Neural cell (in vitro differentiated cells): ENCODE results near the gene PTDSS2. TPM values are rescaled to one million over a fixed set of nuclear protein-coding genes. Genes with fewer than 3 reads are reported as not detected.

Experiments
- H2AFZ ChIP-seq: fragments of 200-600, 300-800 bp; sonication (generic), shearing (Covaris generic); 2 replicates; pipeline ENCODE4 v1.6.0; 2014; ENCODE audit warnings: low read depth, mild to moderate bottlenecking, antibody characterized with exemption, low read length, moderate library complexity
- H3F3A ChIP-seq: fragments of 200-600 bp; shearing (Covaris generic); 2 replicates; pipeline ENCODE4 v1.6.1; 2016; ENCODE audit warnings: mild to moderate bottlenecking, moderate library complexity, mixed read lengths, antibody characterized with exemption, low read length; ENCODE audit not compliant: insufficient read depth, poor library complexity, severe bottlenecking
- H3K27ac ChIP-seq: fragments of 200-600, 300-800 bp; sonication (generic), shearing (Covaris generic); 2 replicates; pipeline ENCODE4 v1.5.1; 2014; ENCODE audit warnings: mild to moderate bottlenecking, low read length, moderate library complexity
- H3K27me3 ChIP-seq: fragments of 300-800, 200-600 bp; sonication (generic), shearing (Covaris generic); 2 replicates; pipeline ENCODE4 v1.6.0; 2014; ENCODE audit warnings: mild to moderate bottlenecking, low read depth, low read length, moderate library complexity; ENCODE audit not compliant: insufficient read depth
- H3K36me3 ChIP-seq: fragments of 300-800, 200-600 bp; sonication (generic), shearing (Covaris generic); 2 replicates; pipeline ENCODE4 v1.5.1; 2014; ENCODE audit warnings: mild to moderate bottlenecking, antibody characterized with exemption, low read length, moderate library complexity; ENCODE audit not compliant: insufficient read depth
- H3K4me2 ChIP-seq: fragments of 300-800, 200-600 bp; sonication (generic), shearing (Covaris generic); 2 replicates; pipeline ENCODE4 v1.6.0; 2014; ENCODE audit warnings: mild to moderate bottlenecking, low read length
- H3K4me3 ChIP-seq: fragments of 300-800, 200-600 bp; sonication (generic), shearing (Covaris generic); 2 replicates; pipeline ENCODE4 v1.5.1; 2014; ENCODE audit warnings: mild to moderate bottlenecking, low read length, moderate library complexity
- H3K79me2 ChIP-seq: fragments of 200-600 bp; shearing (Covaris generic); replicated peaks from 2 replicates; pipeline ENCODE4 v1.6.0; 2014; ENCODE audit warnings: mild to moderate bottlenecking, low read length, moderate library complexity; ENCODE audit not compliant: insufficient read depth
- H3K9ac ChIP-seq: fragments of 300-800, 200-600 bp; sonication (generic), shearing (Covaris generic); 2 replicates; pipeline ENCODE4 v1.6.1; 2016; ENCODE audit warnings: mild to moderate bottlenecking, low read length, mixed read lengths
- H3K9me2 ChIP-seq: fragments of 200-600 bp; shearing (Covaris generic); 2 replicates; pipeline ENCODE4 v1.6.1; 2016; ENCODE audit warnings: mild to moderate bottlenecking, low read length, mixed read lengths; ENCODE audit not compliant: insufficient read depth
- H3K9me3 ChIP-seq: fragments of 200-600, 300-800 bp; sonication (generic), shearing (Covaris generic); 2 replicates; pipeline ENCODE4 v1.6.1; 2016; ENCODE audit warnings: mild to moderate bottlenecking, mixed run types, low read length, moderate library complexity, mixed read lengths
- H4K20me1 ChIP-seq: fragments of 200-600 bp; shearing (Covaris generic); 2 replicates; pipeline ENCODE4 v1.6.1; 2016; ENCODE audit warnings: mild to moderate bottlenecking, mixed run types; ENCODE audit not compliant: insufficient read depth
- EP300 ChIP-seq: fragments of 450-650 bp; conservative IDR thresholded peaks from 2 replicates; pipeline ENCODE4 v1.6.1; 2014; ENCODE audit warnings: antibody characterized with exemption, mild to moderate bottlenecking, moderate library complexity; ENCODE audit not compliant: poor library complexity, severe bottlenecking
- EZH2 ChIP-seq: fragments of 200-600, 300-800 bp; shearing (Covaris generic), sonication (generic); IDR thresholded peaks from 2 replicates; pipeline ENCODE4 v1.6.1; 2014; ENCODE audit warnings: antibody characterized with exemption, low read length, borderline replicate concordance, mild to moderate bottlenecking; ENCODE audit not compliant: insufficient read depth, poor library complexity, severe bottlenecking
- MXI1 ChIP-seq: fragments of 450-650 bp; conservative IDR thresholded peaks from 2 replicates; pipeline ENCODE4 v1.6.1; 2014; ENCODE audit warnings: antibody characterized with exemption, mild to moderate bottlenecking; ENCODE audit not compliant: poor library complexity, severe bottlenecking
- POLR2AphosphoS5 ChIP-seq: IDR thresholded peaks from 2 replicates; pipeline ENCODE4 v1.6.1; 2012
- RAD21 ChIP-seq: fragments of 450-650 bp; conservative IDR thresholded peaks from 2 replicates; pipeline ENCODE4 v1.6.1; 2014; ENCODE audit warnings: antibody characterized with exemption, mild to moderate bottlenecking, moderate library complexity
- REST ChIP-seq: IDR thresholded peaks from 2 replicates; pipeline ENCODE4 v1.6.1; 2012; ENCODE audit warnings: borderline replicate concordance
- SMC3 ChIP-seq: fragments of 450-650 bp; conservative IDR thresholded peaks from 2 replicates; pipeline ENCODE4 v1.6.1; 2014; ENCODE audit warnings: antibody characterized with exemption, mild to moderate bottlenecking, moderate library complexity; ENCODE audit not compliant: poor library complexity
- TAF1 ChIP-seq: IDR thresholded peaks from 2 replicates; pipeline ENCODE4 v1.6.1; 2012; ENCODE audit warnings: low read depth
- polyA plus RNA-seq: library from polyadenylated mRNA; depleted of rRNA; stranded (reverse); fragments of >200 nt; gene quantifications from 2 replicates; pipeline ENCODE4 v1.2.3, GENCODE V29; 2014
- TF ChIP-seq, protein P1 (sequence below): fragments of 450-650 bp; IDR thresholded peaks from 2 replicates; pipeline ENCODE4 v1.5.1; 2014; ENCODE audit warnings: antibody characterized with exemption, mild to moderate bottlenecking, moderate library complexity; ENCODE audit not compliant: poor library complexity, severe bottlenecking

Gene PTDSS2
- polyA plus RNA-seq, 1 donor from 2014 or later = 54.3 TPM

- Histone ChIP-seq H3K9ac (no peak overlapping the region), H3K9me2 (no peaks in the 10 kb centered on the region), H3K9me3 (no peaks in the 10 kb centered on the region), H3F3A (no peaks in the 10 kb centered on the region), H3K4me3 (no peak overlapping the region), H3K4me2 (no peak overlapping the region), H4K20me1 (no peaks in the 10 kb centered on the region), H3K27me3 (no peaks in the 10 kb centered on the region), H2AFZ (no peak overlapping the region), H3K36me3 (no peaks in the 10 kb centered on the region), H3K27ac (no peak overlapping the region), H3K79me2 (no peaks in the 10 kb centered on the region)
- TF ChIP-seq EP300 = no peak
- no peak for TF ChIP-seq POLR2AphosphoS5
- TF ChIP-seq, protein P1, sequence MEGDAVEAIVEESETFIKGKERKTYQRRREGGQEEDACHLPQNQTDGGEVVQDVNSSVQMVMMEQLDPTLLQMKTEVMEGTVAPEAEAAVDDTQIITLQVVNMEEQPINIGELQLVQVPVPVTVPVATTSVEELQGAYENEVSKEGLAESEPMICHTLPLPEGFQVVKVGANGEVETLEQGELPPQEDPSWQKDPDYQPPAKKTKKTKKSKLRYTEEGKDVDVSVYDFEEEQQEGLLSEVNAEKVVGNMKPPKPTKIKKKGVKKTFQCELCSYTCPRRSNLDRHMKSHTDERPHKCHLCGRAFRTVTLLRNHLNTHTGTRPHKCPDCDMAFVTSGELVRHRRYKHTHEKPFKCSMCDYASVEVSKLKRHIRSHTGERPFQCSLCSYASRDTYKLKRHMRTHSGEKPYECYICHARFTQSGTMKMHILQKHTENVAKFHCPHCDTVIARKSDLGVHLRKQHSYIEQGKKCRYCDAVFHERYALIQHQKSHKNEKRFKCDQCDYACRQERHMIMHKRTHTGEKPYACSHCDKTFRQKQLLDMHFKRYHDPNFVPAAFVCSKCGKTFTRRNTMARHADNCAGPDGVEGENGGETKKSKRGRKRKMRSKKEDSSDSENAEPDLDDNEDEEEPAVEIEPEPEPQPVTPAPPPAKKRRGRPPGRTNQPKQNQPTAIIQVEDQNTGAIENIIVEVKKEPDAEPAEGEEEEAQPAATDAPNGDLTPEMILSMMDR = no peak
- TF ChIP-seq REST = no peak
- TF ChIP-seq SMC3 = no peak
- TF ChIP-seq EZH2 = no peak
- no peak for TF ChIP-seq MXI1
- TF ChIP-seq TAF1 = no peak
- TF ChIP-seq RAD21 = no peak
Observed at GRCh38 chr11:409008-409599, 41.0 kb upstream of the PTDSS2 start.

DNA sequence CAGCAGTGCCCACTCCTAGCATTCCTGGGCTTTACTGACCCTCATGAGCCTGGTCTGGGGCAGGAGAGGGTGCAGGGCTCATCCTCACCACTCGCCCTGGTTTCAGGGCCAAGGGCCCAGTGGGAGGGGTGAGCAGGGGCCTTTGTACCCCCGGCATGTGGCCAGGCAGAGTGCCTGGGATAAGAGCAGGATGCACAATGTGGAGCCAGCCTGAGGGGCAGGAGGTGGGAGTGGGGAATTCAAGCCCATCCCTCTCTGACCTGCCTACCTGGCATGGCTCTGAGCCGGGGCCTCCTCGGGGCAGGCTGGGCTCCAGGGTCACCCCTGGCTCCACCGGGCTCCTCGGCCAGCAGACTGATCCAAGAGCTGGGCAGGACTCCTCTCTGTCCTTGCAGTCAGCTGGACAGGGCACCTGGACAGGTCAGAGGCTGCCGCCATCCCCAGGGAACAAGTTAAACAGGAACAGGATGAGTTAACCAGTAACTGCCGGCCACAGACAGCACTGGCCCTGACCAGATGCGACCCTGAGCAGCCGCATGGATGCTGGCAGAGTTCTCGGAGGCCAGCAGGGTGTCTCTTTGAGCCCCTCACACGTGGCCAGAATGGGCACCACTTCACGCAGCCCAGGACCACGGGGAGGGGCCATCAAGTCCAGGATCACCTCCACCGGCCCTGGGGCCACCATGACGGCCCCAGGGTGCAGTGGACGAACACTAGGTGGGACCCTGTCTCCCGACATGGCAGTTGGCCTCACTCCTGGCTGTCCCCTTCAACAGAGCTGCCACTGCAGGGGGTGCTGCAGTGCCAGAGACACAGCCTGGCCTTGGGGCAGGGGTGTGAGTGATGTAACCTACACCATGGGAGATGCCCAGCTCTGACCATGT is 40.2 kb upstream of the PTDSS2 start:
- Histone ChIP-seq H3F3A (no peaks in the 10 kb centered on the region), H3K79me2 (no peaks in the 10 kb centered on the region), H3K9me2 (no peaks in the 10 kb centered on the region), H3K9ac (no peak overlapping the region), H4K20me1 (no peaks in the 10 kb centered on the region), H3K4me2 (no peak overlapping the region), H3K9me3 (no peaks in the 10 kb centered on the region), H2AFZ (no peak overlapping the region), H3K27ac (no peak overlapping the region), H3K27me3 (no peaks in the 10 kb centered on the region), H3K4me3 (no peak overlapping the region), H3K36me3 (no peaks in the 10 kb centered on the region)
- TF ChIP-seq EZH2 = no peak
- no peak for TF ChIP-seq POLR2AphosphoS5
- TF ChIP-seq SMC3 = no peak
- TF ChIP-seq TAF1 = no peak
- no peak for TF ChIP-seq RAD21
- no peak for TF ChIP-seq EP300
- no peak for TF ChIP-seq REST
- no peak for TF ChIP-seq MXI1
- TF ChIP-seq, protein P1 = no peak
